ENCODE data around the gene EXO1.
"Not testable (repeated sequence)": the region's sequence is repeated elsewhere in the genome, so short reads cannot be mapped to it uniquely, and the experiment has no call there.

The EXO1 gene

GRCh38 chr1:241847796-241848685 is at the start of gene EXO1:
TSS of gene EXO1 (plus strand) at chr1:241848204. CDS start at chr1:241850426, 2,222 bp downstream.
- TF ChIP-seq ZNF274 (IDR thresholded peaks at IDR 0.05; ENCODE audit: low read depth, low read length) (no peak), SUZ12 (IDR thresholded peaks at IDR 0.05; ENCODE audit: extremely low read depth, insufficient read depth, insufficient read length) (no peak), YY1 (IDR thresholded peaks at IDR 0.05; ENCODE audit: insufficient read depth, insufficient read length) (no peak)
- H3K9ac ChIP-seq (ENCODE audit: insufficient read length, low read depth): peak within 1 kb of the TSS; percentile 96

DNA sequence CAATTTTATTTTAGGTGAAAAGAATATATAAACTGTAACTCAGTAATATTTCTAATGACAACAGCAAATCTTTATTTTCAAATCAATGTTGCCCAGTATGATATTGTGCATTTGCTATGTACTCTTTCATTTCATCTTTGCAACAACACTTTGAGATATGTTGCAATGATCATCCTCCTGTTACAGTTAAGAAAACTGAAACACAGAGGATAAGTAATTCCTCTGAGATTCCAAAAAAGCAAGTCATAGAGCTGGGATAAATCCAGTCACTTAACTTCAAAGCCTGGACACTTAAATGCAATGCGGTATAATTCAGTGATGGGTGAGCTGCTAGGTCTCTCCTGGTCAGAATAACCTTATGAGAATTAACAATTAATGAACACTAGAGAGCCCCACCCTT is 48.6 kb upstream of the EXO1 start:
- no peaks in the 10 kb centered on the region for H3K4me1 ChIP-seq (ENCODE audit: insufficient read depth, insufficient read length)
- no peak for TF ChIP-seq YY1 (IDR thresholded peaks at IDR 0.05; ENCODE audit: insufficient read depth, insufficient read length)
- TF ChIP-seq SUZ12 (IDR thresholded peaks at IDR 0.05; ENCODE audit: extremely low read depth, insufficient read depth, insufficient read length): no peak
- TF ChIP-seq ZNF274 (IDR thresholded peaks at IDR 0.05; ENCODE audit: low read depth, low read length): no peak
- no peak overlapping the region for H3K9ac ChIP-seq (ENCODE audit: insufficient read length, low read depth)
- no peaks in the 10 kb centered on the region for H3K27me3 ChIP-seq (ENCODE audit: insufficient read depth, insufficient read length)
- no peak overlapping the region for H3K4me3 ChIP-seq (ENCODE audit: insufficient read length, low read depth)
- H3K36me3 ChIP-seq (ENCODE audit: insufficient read depth, insufficient read length, low read length): no peaks in the 10 kb centered on the region
- no peaks in the 10 kb centered on the region for H3K9me3 ChIP-seq (ENCODE audit: insufficient read depth, low read length)
- DNase-seq (ENCODE audit: low read depth, low spot score): no peak

More at GRCh38 chr1:241847796-241848685, at the start of gene EXO1:
- Histone ChIP-seq H3K4me3 (ENCODE audit: insufficient read length, low read depth) (peak within 1 kb of the TSS; percentile 97), H3K9me3 (ENCODE audit: insufficient read depth, low read length) (no peaks in the 10 kb centered on the region), H3K27me3 (ENCODE audit: insufficient read depth, insufficient read length) (no peaks in the 10 kb centered on the region), H3K36me3 (ENCODE audit: insufficient read depth, insufficient read length, low read length) (peaks cover 43% of the 10 kb centered on the region), H3K4me1 (ENCODE audit: insufficient read depth, insufficient read length) (no peaks in the 10 kb centered on the region)
- DNase-seq (ENCODE audit: low read depth, low spot score): peak; percentile 96

DNA sequence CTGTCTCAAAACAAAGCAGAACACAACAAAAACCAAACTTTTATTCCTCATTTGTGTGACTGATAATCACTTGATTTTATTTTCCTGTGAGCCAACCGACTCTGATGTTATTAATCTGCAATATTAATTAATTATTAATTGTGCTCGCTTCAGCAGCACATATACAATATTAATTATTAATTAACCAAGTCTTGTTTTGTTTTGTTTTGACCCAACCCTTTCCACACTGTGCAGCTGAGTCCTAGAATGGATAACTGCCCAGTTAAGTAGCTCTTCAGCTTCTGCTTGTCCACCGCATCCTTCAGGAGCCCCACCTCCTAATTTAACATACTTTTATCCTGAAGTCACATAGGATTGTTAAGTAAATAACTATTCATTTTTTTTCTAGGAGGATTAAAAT is 47.4 kb upstream of the EXO1 start:
- DNase-seq (ENCODE audit: low read depth, low spot score): no peak
- no peak overlapping the region for H3K9ac ChIP-seq (ENCODE audit: insufficient read length, low read depth)
- no peaks in the 10 kb centered on the region for H3K4me1 ChIP-seq (ENCODE audit: insufficient read depth, insufficient read length)
- TF ChIP-seq SUZ12 (IDR thresholded peaks at IDR 0.05; ENCODE audit: extremely low read depth, insufficient read depth, insufficient read length) (no peak), ZNF274 (IDR thresholded peaks at IDR 0.05; ENCODE audit: low read depth, low read length) (no peak), YY1 (IDR thresholded peaks at IDR 0.05; ENCODE audit: insufficient read depth, insufficient read length) (no peak)
- H3K27me3 ChIP-seq (ENCODE audit: insufficient read depth, insufficient read length): no peaks in the 10 kb centered on the region
- H3K36me3 ChIP-seq (ENCODE audit: insufficient read depth, insufficient read length, low read length): no peaks in the 10 kb centered on the region
- no peaks in the 10 kb centered on the region for H3K9me3 ChIP-seq (ENCODE audit: insufficient read depth, low read length)
- H3K4me3 ChIP-seq (ENCODE audit: insufficient read length, low read depth): no peak overlapping the region

DNA sequence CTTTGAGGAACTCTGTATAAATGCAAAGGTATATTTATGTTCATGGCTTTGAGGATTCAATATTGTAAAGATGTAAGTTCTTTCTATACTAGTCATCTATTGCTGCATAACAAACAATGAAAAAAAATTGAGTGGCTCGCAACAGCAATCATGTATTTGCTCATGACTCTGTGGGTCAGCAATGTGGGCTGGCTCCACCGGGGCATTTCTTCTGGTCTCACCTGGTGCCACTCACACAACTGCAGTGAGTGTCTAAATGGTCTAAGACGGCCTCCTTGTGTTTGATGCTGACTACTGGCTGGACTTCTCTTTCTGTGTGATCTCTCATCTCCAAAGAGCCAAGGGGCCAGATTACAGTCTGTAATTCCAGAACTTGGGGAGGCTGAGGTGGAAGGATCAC is 45.1 kb upstream of the EXO1 start:
- TF ChIP-seq SUZ12 (IDR thresholded peaks at IDR 0.05; ENCODE audit: extremely low read depth, insufficient read depth, insufficient read length): no peak
- no peak for TF ChIP-seq YY1 (IDR thresholded peaks at IDR 0.05; ENCODE audit: insufficient read depth, insufficient read length)
- no peak for TF ChIP-seq ZNF274 (IDR thresholded peaks at IDR 0.05; ENCODE audit: low read depth, low read length)
- Histone ChIP-seq H3K27me3 (ENCODE audit: insufficient read depth, insufficient read length) (no peaks in the 10 kb centered on the region), H3K4me1 (ENCODE audit: insufficient read depth, insufficient read length) (no peaks in the 10 kb centered on the region), H3K36me3 (ENCODE audit: insufficient read depth, insufficient read length, low read length) (no peaks in the 10 kb centered on the region), H3K9ac (ENCODE audit: insufficient read length, low read depth) (no peak overlapping the region), H3K4me3 (ENCODE audit: insufficient read length, low read depth) (no peak overlapping the region), H3K9me3 (ENCODE audit: insufficient read depth, low read length) (no peaks in the 10 kb centered on the region)
- no peak for DNase-seq (ENCODE audit: low read depth, low spot score)

DNA sequence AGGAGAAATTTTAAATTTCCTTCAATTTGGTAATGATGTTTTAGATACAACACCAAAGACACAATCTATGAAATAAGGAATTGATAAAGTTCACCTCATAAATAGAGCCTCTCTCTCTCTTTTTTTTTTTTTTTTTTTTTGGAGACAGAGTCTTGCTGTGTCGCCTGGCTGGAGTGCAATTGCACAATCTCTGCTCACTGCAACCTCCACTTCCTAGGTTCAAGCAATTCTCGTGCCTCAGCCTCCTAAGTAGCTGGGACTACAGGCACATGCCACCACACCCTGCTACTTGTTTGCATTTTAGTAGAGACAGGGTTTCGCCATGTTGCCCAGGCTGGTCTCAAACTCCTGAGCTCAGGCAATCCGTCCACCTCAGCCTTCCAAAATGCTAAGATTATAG is 43.3 kb upstream of the EXO1 start:
- not testable (repeated sequence) for DNase-seq (ENCODE audit: low read depth, low spot score); H3K4me3 ChIP-seq (ENCODE audit: insufficient read length, low read depth); H3K4me1 ChIP-seq (ENCODE audit: insufficient read depth, insufficient read length)

GRCh38 chr1:241808265-241808664 is 39.7 kb upstream of the EXO1 start:
- DNase-seq (ENCODE audit: low read depth, low spot score): no peak
- TF ChIP-seq YY1 (IDR thresholded peaks at IDR 0.05; ENCODE audit: insufficient read depth, insufficient read length) (no peak), ZNF274 (IDR thresholded peaks at IDR 0.05; ENCODE audit: low read depth, low read length) (no peak), SUZ12 (IDR thresholded peaks at IDR 0.05; ENCODE audit: extremely low read depth, insufficient read depth, insufficient read length) (no peak)
- no peaks in the 10 kb centered on the region for H3K9me3 ChIP-seq (ENCODE audit: insufficient read depth, low read length)
- no peak overlapping the region for H3K4me3 ChIP-seq (ENCODE audit: insufficient read length, low read depth)
- H3K36me3 ChIP-seq (ENCODE audit: insufficient read depth, insufficient read length, low read length): no peaks in the 10 kb centered on the region
- H3K9ac ChIP-seq (ENCODE audit: insufficient read length, low read depth): no peak overlapping the region
- no peaks in the 10 kb centered on the region for H3K4me1 ChIP-seq (ENCODE audit: insufficient read depth, insufficient read length)
- no peaks in the 10 kb centered on the region for H3K27me3 ChIP-seq (ENCODE audit: insufficient read depth, insufficient read length)

More for the DNA sequence above, 43.3 kb upstream of the EXO1 start:
- not testable (repeated sequence) for H3K9ac ChIP-seq (ENCODE audit: insufficient read length, low read depth); H3K9me3 ChIP-seq (ENCODE audit: insufficient read depth, low read length); H3K36me3 ChIP-seq (ENCODE audit: insufficient read depth, insufficient read length, low read length); H3K27me3 ChIP-seq (ENCODE audit: insufficient read depth, insufficient read length)

DNA sequence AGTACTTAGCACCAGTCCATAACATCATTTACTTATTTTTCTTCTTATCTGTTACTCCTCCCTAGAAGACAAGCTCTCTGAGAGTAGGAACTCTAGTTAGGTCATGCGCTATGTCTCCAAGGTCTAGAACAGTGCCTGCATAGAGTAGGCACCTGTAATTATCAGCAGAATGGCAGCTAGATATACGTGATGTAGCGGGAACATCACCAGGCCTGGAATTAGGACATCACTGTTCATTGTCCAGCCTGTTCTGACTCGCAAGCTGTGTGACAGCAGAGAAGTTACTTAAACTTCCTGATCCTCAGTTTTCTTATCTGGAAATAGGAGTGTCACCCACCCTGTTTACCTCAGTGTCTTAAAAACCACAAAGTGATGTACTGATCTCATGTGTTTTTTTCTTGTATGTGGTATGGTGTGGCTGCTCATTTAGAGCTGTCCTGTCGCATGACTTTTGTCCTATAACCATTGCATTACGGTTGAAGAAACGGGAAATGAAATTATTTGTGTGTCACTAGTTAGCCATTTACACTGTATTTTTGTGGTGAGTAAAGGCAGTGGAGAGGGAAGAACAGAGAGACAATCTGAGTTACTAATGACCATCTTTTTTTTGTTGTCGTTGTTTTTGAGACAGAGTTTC is 37.1 kb upstream of the EXO1 start:
- Histone ChIP-seq H3K4me3 (ENCODE audit: insufficient read length, low read depth) (no peak overlapping the region), H3K9me3 (ENCODE audit: insufficient read depth, low read length) (no peaks in the 10 kb centered on the region), H3K27me3 (ENCODE audit: insufficient read depth, insufficient read length) (no peaks in the 10 kb centered on the region), H3K4me1 (ENCODE audit: insufficient read depth, insufficient read length) (no peaks in the 10 kb centered on the region), H3K9ac (ENCODE audit: insufficient read length, low read depth) (no peak overlapping the region), H3K36me3 (ENCODE audit: insufficient read depth, insufficient read length, low read length) (no peaks in the 10 kb centered on the region)
- DNase-seq (ENCODE audit: low read depth, low spot score): no peak
- TF ChIP-seq YY1 (IDR thresholded peaks at IDR 0.05; ENCODE audit: insufficient read depth, insufficient read length) (no peak), ZNF274 (IDR thresholded peaks at IDR 0.05; ENCODE audit: low read depth, low read length) (no peak), SUZ12 (IDR thresholded peaks at IDR 0.05; ENCODE audit: extremely low read depth, insufficient read depth, insufficient read length) (no peak)

Data from NT2/D1 (cell line).